ENCODE data around the gene PRRC2B.

- TF ChIP-seq CTCF (IDR thresholded peaks at IDR 0.05): no peak
- no peak for TF ChIP-seq POLR2AphosphoS5 (IDR thresholded peaks at IDR 0.05)
- no peak for TF ChIP-seq POLR2A (IDR thresholded peaks at IDR 0.05)
Measured at GRCh38 chr9:131404581-131404980, 10.7 kb downstream of the PRRC2B start.

Data from stomach (tissue), 4 donors.